GM12878 (cell line): ENCODE results near the gene KIF17. TPM values are rescaled to one million over a fixed set of nuclear protein-coding genes. Genes with fewer than 3 reads are reported as not detected.

Experiments
- ATAC-seq: fragments of 200-7000 bp; cut with Tn5 transposase; 3 replicates; pipeline ENCODE4 v1.9.1; 2020; ENCODE audit warnings: mild to moderate bottlenecking, moderate library complexity
- BruUV-seq: library from RNA; stranded (reverse); fragments of 400-500 nt; replicated peaks from 2 replicates; lab custom pipeline; 2021; lab: Mats Ljungman, UMichigan
- CTCF ChIA-PET: fragments of 300-600 bp; sonication (Branson Sonifier 250); formaldehyde crosslinking; extraction: SDS; loops from one replicate; lab custom pipeline; 2021; ENCODE audit warnings: inconsistent platforms; lab: Yijun Ruan, JAX
- POLR2A ChIA-PET: fragments of 350-600 bp; formaldehyde crosslinking; extraction: SDS; loops from one replicate; lab custom pipeline; 2021; ENCODE audit warnings: inconsistent platforms; lab: Charles Lee
- RAD21 ChIA-PET: fragments of 300-600 bp; sonication (Branson Sonifier 250); formaldehyde crosslinking; loops from one replicate; lab custom pipeline; 2023; ENCODE audit warnings: antibody characterized with exemption; ENCODE audit not compliant: unreplicated experiment; lab: Charles Lee
- SMC1A ChIA-PET: fragments of 300-600 bp; sonication (Branson Sonifier 250); formaldehyde crosslinking; loops from one replicate; lab custom pipeline; 2023; ENCODE audit not compliant: unreplicated experiment, uncharacterized antibody; lab: Charles Lee
- DNase-seq: peaks from one replicate; pipeline ENCODE4 v3.0.0-alpha.2; 2011; ENCODE audit warnings: low read depth, low spot score
- FAIRE-seq: peaks from 3 replicates; lab custom pipeline; 2011; peaks lifted over from hg19 to GRCh38; lab: Jason Lieb, UNC
- H2AFZ ChIP-seq: 2 replicates; pipeline ENCODE4 v1.6.0; 2011; ENCODE audit warnings: low read depth, low read length, control low read depth; ENCODE audit not compliant: control insufficient read depth
- H3K27ac ChIP-seq: 2 replicates; pipeline ENCODE4 v1.5.1; 2011; ENCODE audit warnings: control low read depth; ENCODE audit not compliant: control insufficient read depth, insufficient read depth
- H3K27me3 ChIP-seq, 2 experiments: replicated peaks in 1 of 2; 2 replicates each; pipeline versions ENCODE4 v1.6.0 to v1.6.1; 2011; ENCODE audit warnings: low read length in 1 of 2; ENCODE audit not compliant: control insufficient read depth in 2 of 2, insufficient read depth in 2 of 2
- H3K36me3 ChIP-seq, 2 experiments: 2 replicates each; pipeline ENCODE4 v1.5.1; 2011; ENCODE audit warnings: low read length in 1 of 2; ENCODE audit not compliant: control insufficient read depth in 2 of 2, insufficient read depth in 2 of 2
- H3K4me1 ChIP-seq: 2 replicates; pipeline ENCODE4 v1.6.1; 2011; ENCODE audit warnings: mild to moderate bottlenecking, low read length, moderate library complexity, mixed read lengths; ENCODE audit not compliant: control insufficient read depth, insufficient read depth
- H3K4me2 ChIP-seq: 2 replicates; pipeline ENCODE4 v1.6.0; 2011; ENCODE audit warnings: control low read depth; ENCODE audit not compliant: control insufficient read depth, insufficient read depth
- H3K4me3 ChIP-seq: fragments of 200-600 bp; sonication (generic); 2 replicates; pipeline ENCODE4 v1.5.1; 2016
- H3K79me2 ChIP-seq: 2 replicates; pipeline ENCODE4 v1.6.0; 2011; ENCODE audit warnings: low read length; ENCODE audit not compliant: control insufficient read depth, insufficient read depth
- H3K9ac ChIP-seq: 2 replicates; pipeline ENCODE4 v1.8.0; 2011; ENCODE audit warnings: low read length, control low read depth, mixed read lengths; ENCODE audit not compliant: control insufficient read depth, insufficient read depth
- H3K9me3 ChIP-seq: replicated peaks from 3 replicates; pipeline ENCODE4 v1.5.1; 2011; ENCODE audit warnings: mild to moderate bottlenecking, low read length; ENCODE audit not compliant: control insufficient read depth, insufficient read depth
- H4K20me1 ChIP-seq: 2 replicates; pipeline ENCODE4 v1.6.0; 2011; ENCODE audit not compliant: control insufficient read depth, insufficient read depth
- BHLHE40 ChIP-seq, 2 experiments: fragments of 450-650 bp in 1 of 2; IDR thresholded peaks; 2 replicates each; pipeline ENCODE4 v1.6.1; 2011 to 2017; ENCODE audit warnings: low read depth in 2 of 2, borderline replicate concordance in 1 of 2, improper control_type of control experiment in 1 of 2, low read length in 1 of 2, mild to moderate bottlenecking in 1 of 2
- CHD2 ChIP-seq: IDR thresholded peaks from 2 replicates; pipeline ENCODE4 v1.6.1; 2011; ENCODE audit warnings: low read depth, low read length, improper control_type of control experiment, borderline replicate concordance
- CREB1 ChIP-seq: IDR thresholded peaks from 2 replicates; pipeline ENCODE4 v1.6.1; 2012; ENCODE audit warnings: low read depth, mild to moderate bottlenecking, inconsistent platforms
- HDGF ChIP-seq: fragments of 450-650 bp; IDR thresholded peaks from 2 replicates; pipeline ENCODE4 v1.6.1; 2016; ENCODE audit warnings: antibody characterized with exemption
- KLF5 ChIP-seq: fragments of 450-650 bp; IDR thresholded peaks from 2 replicates; pipeline ENCODE4 v1.6.1; 2014; ENCODE audit warnings: mild to moderate bottlenecking; ENCODE audit not compliant: partially characterized antibody
- PAX8 ChIP-seq: fragments of 450-650 bp; IDR thresholded peaks from 2 replicates; pipeline ENCODE4 v1.6.1; 2017; ENCODE audit warnings: mild to moderate bottlenecking, moderate library complexity
- POU2F2 ChIP-seq: IDR thresholded peaks from 3 replicates; pipeline ENCODE4 v1.6.1; 2011; ENCODE audit warnings: low read depth, mild to moderate bottlenecking, low read length, borderline replicate concordance
- SP1 ChIP-seq: IDR thresholded peaks from one replicate; pipeline ENCODE4 v1.6.1; 2011; ENCODE audit warnings: low read depth, low read length
- WGBS: methylation state at CpG from one replicate; pipeline ENCODE4 v1.1.6; 2016; ENCODE audit warnings: low lambda C conversion rate; ENCODE audit not compliant: insufficient replicate concordance, insufficient coverage; ENCODE audit errors: missing lambda C conversion rate; 5-methylcytosine and 5-hydroxymethylcytosine counted together
- in situ Hi-C: fragments of 300-500 bp; cut with MboI; formaldehyde crosslinking; loops from 9 replicates; pipeline ENCODE4 v1.14.3; 2018; ENCODE audit warnings: mixed read lengths
- intact Hi-C: fragments of 100-400 bp; cut with micrococcal nuclease; formaldehyde crosslinking; loops from one replicate; pipeline ENCODE4 v1.14.2; 2022; ENCODE audit not compliant: unreplicated experiment
- polyA plus RNA-seq, 11 experiments: library from polyadenylated mRNA; depleted of rRNA in 4 of 11; unstranded in 6 of 11; stranded (reverse) in 5 of 11; fragments of >200 nt; fragmentation: Nextera tagmentation in 4 of 11; fragmentation: Illumina TruSeq in 1 of 11; extraction: Ambion mirVana in 4 of 11; extraction: Trizol in 1 of 11; gene quantifications; 1 replicate in 1 of 11; 2 replicates in 10 of 11; pipeline versions ENCODE4 v1.2.1 to v1.2.3, GENCODE V29; 2011 to 2016; ENCODE audit warnings: inconsistent platforms in 2 of 11, missing spikeins in 2 of 11, low read depth in 1 of 11
- total RNA-seq, 4 experiments: library from RNA; depleted of rRNA in 3 of 4; stranded (reverse); fragments of >200 nt in 3 of 4; fragmentation: Illumina TruSeq in 1 of 4; extraction: Trizol in 1 of 4; gene quantifications; 2 replicates each; pipeline versions ENCODE4 v1.2.1 to v1.2.3, GENCODE V29; 2013 to 2021
- TF ChIP-seq, protein P1 (sequence below): fragments of 450-650 bp; IDR thresholded peaks from 2 replicates; pipeline ENCODE4 v1.6.1; 2017; ENCODE audit warnings: mild to moderate bottlenecking, moderate library complexity
- TF ChIP-seq, protein P2 (sequence below): IDR thresholded peaks from 2 replicates; pipeline ENCODE4 v1.6.1; 2011; ENCODE audit warnings: borderline replicate concordance, low read depth, mild to moderate bottlenecking, moderate library complexity, mixed read lengths, low read length; ENCODE audit not compliant: insufficient read depth; ENCODE audit errors: extremely low read length
- TF ChIP-seq, protein P3 (sequence below): fragments of 450-650 bp; conservative IDR thresholded peaks from 2 replicates; pipeline ENCODE4 v1.6.1; 2017; ENCODE audit warnings: mild to moderate bottlenecking, moderate library complexity

Gene KIF17
- total and polyA plus RNA-seq, 10 of the 15 experiments (the other 5 are each of a cell fraction or from before 2014, with no cell fraction given): 0.01 to 0.10 (median 0.03) TPM; not detected in 7

DNA sequence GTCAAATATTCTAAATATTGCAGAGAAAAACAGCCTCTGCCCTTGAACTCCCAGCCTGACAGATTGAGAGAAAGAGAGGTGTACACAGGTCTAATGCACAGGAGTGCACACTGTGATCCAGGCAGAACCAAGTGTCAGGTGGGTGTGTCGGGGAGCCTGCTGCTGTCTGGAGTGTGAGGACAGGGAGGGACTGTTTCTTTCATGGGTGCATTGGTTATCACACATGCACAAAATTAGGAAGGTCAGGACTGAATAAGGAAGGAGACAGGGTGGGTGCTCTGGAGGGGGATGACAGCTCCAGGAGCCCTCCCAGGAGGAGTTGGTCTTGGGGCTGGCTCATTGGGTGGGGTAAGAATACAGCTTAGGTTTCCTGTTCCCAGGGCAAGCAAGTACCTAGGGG lies 97.8 kb downstream of the KIF17 start (continued):
- TF ChIP-seq, protein P1, sequence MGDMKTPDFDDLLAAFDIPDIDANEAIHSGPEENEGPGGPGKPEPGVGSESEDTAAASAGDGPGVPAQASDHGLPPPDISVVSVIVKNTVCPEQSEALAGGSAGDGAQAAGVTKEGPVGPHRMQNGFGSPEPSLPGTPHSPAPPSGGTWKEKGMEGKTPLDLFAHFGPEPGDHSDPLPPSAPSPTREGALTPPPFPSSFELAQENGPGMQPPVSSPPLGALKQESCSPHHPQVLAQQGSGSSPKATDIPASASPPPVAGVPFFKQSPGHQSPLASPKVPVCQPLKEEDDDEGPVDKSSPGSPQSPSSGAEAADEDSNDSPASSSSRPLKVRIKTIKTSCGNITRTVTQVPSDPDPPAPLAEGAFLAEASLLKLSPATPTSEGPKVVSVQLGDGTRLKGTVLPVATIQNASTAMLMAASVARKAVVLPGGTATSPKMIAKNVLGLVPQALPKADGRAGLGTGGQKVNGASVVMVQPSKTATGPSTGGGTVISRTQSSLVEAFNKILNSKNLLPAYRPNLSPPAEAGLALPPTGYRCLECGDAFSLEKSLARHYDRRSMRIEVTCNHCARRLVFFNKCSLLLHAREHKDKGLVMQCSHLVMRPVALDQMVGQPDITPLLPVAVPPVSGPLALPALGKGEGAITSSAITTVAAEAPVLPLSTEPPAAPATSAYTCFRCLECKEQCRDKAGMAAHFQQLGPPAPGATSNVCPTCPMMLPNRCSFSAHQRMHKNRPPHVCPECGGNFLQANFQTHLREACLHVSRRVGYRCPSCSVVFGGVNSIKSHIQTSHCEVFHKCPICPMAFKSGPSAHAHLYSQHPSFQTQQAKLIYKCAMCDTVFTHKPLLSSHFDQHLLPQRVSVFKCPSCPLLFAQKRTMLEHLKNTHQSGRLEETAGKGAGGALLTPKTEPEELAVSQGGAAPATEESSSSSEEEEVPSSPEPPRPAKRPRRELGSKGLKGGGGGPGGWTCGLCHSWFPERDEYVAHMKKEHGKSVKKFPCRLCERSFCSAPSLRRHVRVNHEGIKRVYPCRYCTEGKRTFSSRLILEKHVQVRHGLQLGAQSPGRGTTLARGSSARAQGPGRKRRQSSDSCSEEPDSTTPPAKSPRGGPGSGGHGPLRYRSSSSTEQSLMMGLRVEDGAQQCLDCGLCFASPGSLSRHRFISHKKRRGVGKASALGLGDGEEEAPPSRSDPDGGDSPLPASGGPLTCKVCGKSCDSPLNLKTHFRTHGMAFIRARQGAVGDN: no peak
- TF ChIP-seq, protein P2, sequence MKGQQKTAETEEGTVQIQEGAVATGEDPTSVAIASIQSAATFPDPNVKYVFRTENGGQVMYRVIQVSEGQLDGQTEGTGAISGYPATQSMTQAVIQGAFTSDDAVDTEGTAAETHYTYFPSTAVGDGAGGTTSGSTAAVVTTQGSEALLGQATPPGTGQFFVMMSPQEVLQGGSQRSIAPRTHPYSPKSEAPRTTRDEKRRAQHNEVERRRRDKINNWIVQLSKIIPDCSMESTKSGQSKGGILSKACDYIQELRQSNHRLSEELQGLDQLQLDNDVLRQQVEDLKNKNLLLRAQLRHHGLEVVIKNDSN: no peak
- TF ChIP-seq POU2F2 (no peak), SP1 (no peak), KLF5 (no peak)
- TF ChIP-seq, all 136 proteins: peak for 0

DNA sequence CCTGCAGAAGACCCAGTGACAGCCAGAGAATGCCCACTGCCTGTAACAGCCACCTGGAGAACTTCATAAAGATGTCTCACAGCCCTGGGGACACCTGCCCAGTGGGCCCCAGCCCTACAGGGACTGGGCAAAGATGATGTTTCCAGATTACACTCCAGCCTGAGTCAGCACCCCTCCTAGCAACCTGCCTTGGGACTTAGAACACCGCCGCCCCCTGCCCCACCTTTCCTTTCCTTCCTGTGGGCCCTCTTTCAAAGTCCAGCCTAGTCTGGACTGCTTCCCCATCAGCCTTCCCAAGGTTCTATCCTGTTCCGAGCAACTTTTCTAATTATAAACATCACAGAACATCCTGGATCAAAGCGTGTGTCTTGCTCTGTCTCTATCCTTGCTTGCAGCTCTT lies 99.3 kb downstream of the KIF17 start:
- ChIA-PET POLR2A (no interaction called here), CTCF (no interaction called here)
- FAIRE-seq: no peak

More for the DNA sequence above, 99.3 kb downstream of the KIF17 start:
- in situ Hi-C loops: no loop called here
- no peaks in the 10 kb centered on the region for H3K4me1 ChIP-seq
- H4K20me1 ChIP-seq: no peaks in the 10 kb centered on the region
- 26% methylated on average over 4 of the region's 4 CpGs for WGBS
- RAD21 ChIA-PET: no interaction called here
- no peak for TF ChIP-seq HDGF
- no peak for TF ChIP-seq BHLHE40 (IDR thresholded peaks at IDR 0.05; ENCODE audit: borderline replicate concordance in 1 of 2, low read depth in 2 of 2, low read length in 1 of 2)
- TF ChIP-seq CHD2: no peak
- TF ChIP-seq CREB1: no peak
- TF ChIP-seq PAX8: no peak
- TF ChIP-seq, protein P3, sequence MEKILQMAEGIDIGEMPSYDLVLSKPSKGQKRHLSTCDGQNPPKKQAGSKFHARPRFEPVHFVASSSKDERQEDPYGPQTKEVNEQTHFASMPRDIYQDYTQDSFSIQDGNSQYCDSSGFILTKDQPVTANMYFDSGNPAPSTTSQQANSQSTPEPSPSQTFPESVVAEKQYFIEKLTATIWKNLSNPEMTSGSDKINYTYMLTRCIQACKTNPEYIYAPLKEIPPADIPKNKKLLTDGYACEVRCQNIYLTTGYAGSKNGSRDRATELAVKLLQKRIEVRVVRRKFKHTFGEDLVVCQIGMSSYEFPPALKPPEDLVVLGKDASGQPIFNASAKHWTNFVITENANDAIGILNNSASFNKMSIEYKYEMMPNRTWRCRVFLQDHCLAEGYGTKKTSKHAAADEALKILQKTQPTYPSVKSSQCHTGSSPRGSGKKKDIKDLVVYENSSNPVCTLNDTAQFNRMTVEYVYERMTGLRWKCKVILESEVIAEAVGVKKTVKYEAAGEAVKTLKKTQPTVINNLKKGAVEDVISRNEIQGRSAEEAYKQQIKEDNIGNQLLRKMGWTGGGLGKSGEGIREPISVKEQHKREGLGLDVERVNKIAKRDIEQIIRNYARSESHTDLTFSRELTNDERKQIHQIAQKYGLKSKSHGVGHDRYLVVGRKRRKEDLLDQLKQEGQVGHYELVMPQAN: no peak
- no peak overlapping the region for H3K4me3 ChIP-seq
- no peaks in the 10 kb centered on the region for H3K9me3 ChIP-seq
- intact Hi-C loops: no loop called here
- SMC1A ChIA-PET: no interaction called here
- no peaks in the 10 kb centered on the region; a peak in 1 of 4 replicates for H3K27me3 ChIP-seq
- H3K79me2 ChIP-seq: no peaks in the 10 kb centered on the region
- no peak overlapping the region for H3K9ac ChIP-seq
- H3K36me3 ChIP-seq: no peaks in the 10 kb centered on the region
- no peak overlapping the region for H3K4me2 ChIP-seq
- no peak overlapping the region for H3K27ac ChIP-seq
- no peak for ATAC-seq
- H2AFZ ChIP-seq: no peak overlapping the region
- no peak for DNase-seq
- no TSS peak for BruUV-seq
